PC-3 (cell line): ENCODE data around the gene IGFL2. TPM values are rescaled to one million over a fixed set of nuclear protein-coding genes. Genes with fewer than 3 reads are reported as not detected.

ENCODE experiments used
- ATAC-seq: fragments of 200-7000 bp; cut with Tn5 transposase; 2 replicates; pipeline ENCODE4 v1.9.1; 2020; ENCODE audit warnings: mild to moderate bottlenecking, moderate library complexity
- BruUV-seq: library from RNA; stranded (reverse); fragments of 400-500 nt; replicated peaks from 2 replicates; lab custom pipeline; 2021; lab: Mats Ljungman, UMichigan
- CTCF ChIA-PET: fragments of 300-600 bp; sonication (Branson Sonifier 250); formaldehyde crosslinking; loops from one replicate; lab custom pipeline; 2022; ENCODE audit warnings: antibody characterized with exemption; lab: Charles Lee
- POLR2A ChIA-PET: fragments of 300-600 bp; sonication (Branson Sonifier 250); formaldehyde crosslinking; loops from one replicate; lab custom pipeline; 2022; ENCODE audit warnings: antibody characterized with exemption; ENCODE audit not compliant: unreplicated experiment; lab: Charles Lee
- DNase-seq: peaks from one replicate; pipeline ENCODE4 v3.0.0-alpha.2; 2015
- H2AFZ ChIP-seq: fragments of 300-600 bp; sonication (generic); 2 replicates; pipeline ENCODE4 v1.6.0; 2016; ENCODE audit warnings: antibody characterized with exemption, low read length
- H3F3A ChIP-seq: fragments of 300-600 bp; sonication (generic); one replicate; pipeline ENCODE4 v1.6.0; 2017; ENCODE audit warnings: antibody characterized with exemption, low read length, control low read depth, mild to moderate bottlenecking; ENCODE audit not compliant: unreplicated experiment
- H3K27ac ChIP-seq: fragments of 300-600 bp; sonication (generic); 2 replicates; pipeline ENCODE4 v1.5.1; 2016; ENCODE audit warnings: mild to moderate bottlenecking, low read length
- H3K27me3 ChIP-seq: fragments of 300-600 bp; sonication (generic); 2 replicates; pipeline ENCODE4 v1.6.1; 2016; ENCODE audit warnings: low read length, mixed read lengths
- H3K36me3 ChIP-seq: fragments of 300-600 bp; sonication (generic); 2 replicates; pipeline ENCODE4 v1.6.1; 2016; ENCODE audit warnings: low read depth, mixed run types, low read length, mixed read lengths
- H3K4me1 ChIP-seq: fragments of 300-600 bp; sonication (generic); 2 replicates; pipeline ENCODE4 v1.5.1; 2016; ENCODE audit warnings: low read length; ENCODE audit not compliant: insufficient read depth
- H3K4me2 ChIP-seq: fragments of 300-600 bp; sonication (generic); 2 replicates; pipeline ENCODE4 v1.6.0; 2016; ENCODE audit warnings: low read length
- H3K4me3 ChIP-seq: fragments of 300-600 bp; sonication (generic); 2 replicates; pipeline ENCODE4 v1.5.1; 2016; ENCODE audit warnings: mild to moderate bottlenecking, low read length, mixed read lengths
- H3K79me2 ChIP-seq: fragments of 300-600 bp; sonication (generic); 2 replicates; pipeline ENCODE4 v1.6.1; 2017; ENCODE audit warnings: low read length, mixed read lengths
- H3K9ac ChIP-seq: fragments of 300-600 bp; sonication (generic); 2 replicates; pipeline ENCODE4 v1.6.0; 2016; ENCODE audit warnings: mild to moderate bottlenecking, low read length
- H3K9me2 ChIP-seq: fragments of 300-600 bp; sonication (generic); replicated peaks from 2 replicates; pipeline ENCODE4 v1.6.1; 2016; ENCODE audit warnings: mixed run types, low read length, mixed read lengths
- H3K9me3 ChIP-seq: fragments of 300-600 bp; sonication (generic); 2 replicates; pipeline ENCODE4 v1.6.1; 2016; ENCODE audit warnings: low read length, mixed read lengths
- H4K20me1 ChIP-seq: fragments of 300-600 bp; sonication (generic); 2 replicates; pipeline ENCODE4 v1.6.1; 2016; ENCODE audit warnings: low read length, mixed read lengths
- EZH2 ChIP-seq: fragments of 300-600 bp; sonication (generic); IDR thresholded peaks from one replicate; pipeline ENCODE4 v1.6.1; 2017; ENCODE audit warnings: antibody characterized with exemption, mild to moderate bottlenecking, low read length; ENCODE audit not compliant: unreplicated experiment
- EZH2phosphoT487 ChIP-seq: fragments of 300-600 bp; sonication (generic); IDR thresholded peaks from 2 replicates; pipeline ENCODE4 v1.6.1; 2018; ENCODE audit warnings: mild to moderate bottlenecking, antibody characterized with exemption, low read length, borderline replicate concordance
- intact Hi-C: fragments of 100-400 bp; cut with micrococcal nuclease; formaldehyde crosslinking; loops from 2 replicates; pipeline ENCODE4 v1.9.0; 2023
- total RNA-seq: library from RNA; depleted of rRNA; stranded (reverse); fragments of >200 nt; gene quantifications from 2 replicates; pipeline ENCODE4 v1.2.3, GENCODE V29; 2014
- TF ChIP-seq, protein P1 (sequence below): fragments of 300-600 bp; sonication (generic); conservative IDR thresholded peaks from 2 replicates; pipeline ENCODE4 v1.5.1; 2017; ENCODE audit warnings: antibody characterized with exemption, low read depth, mild to moderate bottlenecking, low read length

The IGFL2 gene
- total RNA-seq, 1 experiment from 2014 or later = not detected

DNA sequence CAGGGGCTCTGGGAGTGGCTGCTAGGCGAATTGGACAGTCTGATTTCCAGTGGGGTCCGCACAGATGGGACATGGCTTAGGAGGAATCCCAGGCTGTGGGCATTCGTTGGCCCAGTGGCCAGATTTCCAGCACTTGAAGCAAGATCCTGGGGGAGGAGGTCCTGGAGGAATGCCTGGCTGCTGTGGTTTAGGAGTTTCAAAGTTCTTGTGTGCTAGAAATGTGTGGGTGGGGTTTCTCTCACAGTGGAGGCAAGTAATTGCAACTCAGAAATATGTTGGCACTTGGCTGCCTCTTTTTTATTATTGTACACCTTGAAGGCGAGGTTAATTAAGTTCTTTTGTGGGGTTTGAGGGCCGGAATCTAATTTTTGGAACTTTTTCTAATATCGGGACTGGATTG is 40.7 kb upstream of the IGFL2 start:
- Histone ChIP-seq H3K27ac (no peak overlapping the region), H3K36me3 (no peaks in the 10 kb centered on the region), H3K79me2 (no peaks in the 10 kb centered on the region), H3K9ac (no peak overlapping the region), H3K4me3 (no peak overlapping the region), H2AFZ (no peak overlapping the region), H3K4me2 (no peak overlapping the region), H3K9me3 (no peaks in the 10 kb centered on the region), H4K20me1 (no peaks in the 10 kb centered on the region), H3K4me1 (no peaks in the 10 kb centered on the region), H3K9me2 (no peaks in the 10 kb centered on the region), H3F3A (no peaks in the 10 kb centered on the region), H3K27me3 (peaks cover 5% of the 10 kb centered on the region; the same call in 1 of the 2 replicates)
- BruUV-seq = no TSS peak
- TF ChIP-seq, protein P1, sequence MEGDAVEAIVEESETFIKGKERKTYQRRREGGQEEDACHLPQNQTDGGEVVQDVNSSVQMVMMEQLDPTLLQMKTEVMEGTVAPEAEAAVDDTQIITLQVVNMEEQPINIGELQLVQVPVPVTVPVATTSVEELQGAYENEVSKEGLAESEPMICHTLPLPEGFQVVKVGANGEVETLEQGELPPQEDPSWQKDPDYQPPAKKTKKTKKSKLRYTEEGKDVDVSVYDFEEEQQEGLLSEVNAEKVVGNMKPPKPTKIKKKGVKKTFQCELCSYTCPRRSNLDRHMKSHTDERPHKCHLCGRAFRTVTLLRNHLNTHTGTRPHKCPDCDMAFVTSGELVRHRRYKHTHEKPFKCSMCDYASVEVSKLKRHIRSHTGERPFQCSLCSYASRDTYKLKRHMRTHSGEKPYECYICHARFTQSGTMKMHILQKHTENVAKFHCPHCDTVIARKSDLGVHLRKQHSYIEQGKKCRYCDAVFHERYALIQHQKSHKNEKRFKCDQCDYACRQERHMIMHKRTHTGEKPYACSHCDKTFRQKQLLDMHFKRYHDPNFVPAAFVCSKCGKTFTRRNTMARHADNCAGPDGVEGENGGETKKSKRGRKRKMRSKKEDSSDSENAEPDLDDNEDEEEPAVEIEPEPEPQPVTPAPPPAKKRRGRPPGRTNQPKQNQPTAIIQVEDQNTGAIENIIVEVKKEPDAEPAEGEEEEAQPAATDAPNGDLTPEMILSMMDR = no peak
- no peak for TF ChIP-seq EZH2
- TF ChIP-seq EZH2phosphoT487 = no peak
- intact Hi-C loops = no loop called here
- ChIA-PET CTCF (no interaction called here), POLR2A (no interaction called here)
- ATAC-seq = no peak
- DNase-seq = no peak

DNA sequence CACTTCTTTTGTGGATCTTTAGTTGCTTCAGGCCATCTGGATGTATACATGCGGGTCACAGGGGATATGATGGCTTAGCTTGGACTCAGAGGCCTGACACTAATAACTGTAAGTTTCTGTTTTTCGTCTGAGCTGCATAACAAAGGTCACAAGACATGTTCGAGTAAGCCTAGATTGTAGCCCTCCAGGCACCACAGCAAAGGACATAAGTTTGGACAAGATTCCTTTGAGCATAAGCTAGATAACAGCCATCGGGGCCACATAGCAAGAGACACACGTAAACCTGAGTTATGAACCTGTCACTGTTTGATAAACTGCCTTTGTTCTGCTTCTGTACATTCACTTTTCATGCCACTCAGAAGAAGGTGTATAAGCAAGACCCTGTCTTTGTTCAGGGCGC is 38.2 kb upstream of the IGFL2 start:
- DNase-seq (no peak), ATAC-seq (no peak)
- intact Hi-C loops = no loop called here
- Histone ChIP-seq H2AFZ (no peak overlapping the region), H3K4me3 (no peak overlapping the region), H3K9me3 (no peaks in the 10 kb centered on the region), H3F3A (no peaks in the 10 kb centered on the region), H3K27ac (no peak overlapping the region), H3K9me2 (no peaks in the 10 kb centered on the region), H3K4me1 (peaks cover 2% of the 10 kb centered on the region), H3K79me2 (no peaks in the 10 kb centered on the region), H3K4me2 (no peak overlapping the region), H4K20me1 (no peaks in the 10 kb centered on the region), H3K9ac (no peak overlapping the region), H3K27me3 (peaks cover 5% of the 10 kb centered on the region; the same call in 1 of the 2 replicates), H3K36me3 (no peaks in the 10 kb centered on the region)
- ChIA-PET CTCF (no interaction called here), POLR2A (no interaction called here)
- TF ChIP-seq EZH2phosphoT487 (no peak), EZH2 (no peak)
- TF ChIP-seq, protein P1 = no peak
- no TSS peak for BruUV-seq

DNA sequence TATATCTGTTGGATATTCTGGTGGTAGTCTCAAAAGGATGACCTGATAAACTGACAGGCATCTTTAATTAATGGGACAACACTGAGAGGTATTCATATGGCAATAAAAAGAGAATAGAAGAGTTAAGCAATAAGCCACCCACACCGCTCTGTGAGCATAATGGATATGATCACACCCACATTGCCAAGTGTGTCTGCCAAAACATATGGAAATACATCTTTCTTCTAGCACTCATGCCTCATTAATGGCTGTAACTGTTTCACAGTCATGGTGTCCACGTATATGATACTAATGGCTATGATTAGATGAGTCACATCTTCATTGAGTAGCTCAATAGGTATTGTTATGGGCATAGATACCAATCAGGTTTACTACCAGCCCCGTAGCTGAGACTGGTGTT is 36.7 kb upstream of the IGFL2 start:
- POLR2A ChIA-PET = no interaction called here

More for the DNA sequence above, 36.7 kb upstream of the IGFL2 start:
- Histone ChIP-seq H3K79me2 (no peaks in the 10 kb centered on the region), H3K9me2 (no peaks in the 10 kb centered on the region), H3K36me3 (no peaks in the 10 kb centered on the region), H3K4me1 (peaks cover 16% of the 10 kb centered on the region), H3F3A (no peaks in the 10 kb centered on the region), H3K4me2 (no peak overlapping the region), H3K27me3 (peaks cover 5% of the 10 kb centered on the region; the same call in 1 of the 2 replicates), H3K27ac (no peak overlapping the region), H3K9ac (no peak overlapping the region), H4K20me1 (no peaks in the 10 kb centered on the region), H2AFZ (no peak overlapping the region), H3K9me3 (no peaks in the 10 kb centered on the region), H3K4me3 (no peak overlapping the region)
- no peak for ATAC-seq
- CTCF ChIA-PET = no interaction called here
- intact Hi-C loops = no loop called here
- TF ChIP-seq EZH2 (no peak), EZH2phosphoT487 (no peak)
- TF ChIP-seq, protein P1 = no peak
- DNase-seq = no peak
- BruUV-seq = no TSS peak
